ENCODE results near the gene CA12.
"Not testable (repeated sequence)": the region's sequence is repeated elsewhere in the genome, so short reads cannot be mapped to it uniquely, and the experiment has no call there.

The CA12 gene

GRCh38 chr15:63321462-63321861, 60.2 kb downstream of the CA12 start:
- no peak overlapping the region for H3K4me3 ChIP-seq (ENCODE audit: severe bottlenecking)
- no peak for TF ChIP-seq CTCF (IDR thresholded peaks at IDR 0.05; ENCODE audit: poor library complexity, severe bottlenecking)
- no peaks in the 10 kb centered on the region for H3K4me1 ChIP-seq (ENCODE audit: insufficient read depth, poor library complexity, severe bottlenecking)
- DNase-seq (ENCODE audit: low spot score), result no peak
- no peak overlapping the region for H3K27ac ChIP-seq (ENCODE audit: poor library complexity, severe bottlenecking)
- no peaks in the 10 kb centered on the region for H3K27me3 ChIP-seq (ENCODE audit: insufficient read depth, poor library complexity, severe bottlenecking)
- no peaks in the 10 kb centered on the region for H3K9me3 ChIP-seq (ENCODE audit: severe bottlenecking)
- peaks cover 6% of the 10 kb centered on the region; the same call in 1 of the 2 replicates for H3K36me3 ChIP-seq (ENCODE audit: low read depth)
- no peak for ATAC-seq (ENCODE audit: low read depth)

GRCh38 chr15:63320981-63321380, 60.7 kb downstream of the CA12 start:
- not testable (repeated sequence) for ATAC-seq (ENCODE audit: low read depth); DNase-seq (ENCODE audit: low spot score)

GRCh38 chr15:63320446-63320845, 61.2 kb downstream of the CA12 start:
- not testable (repeated sequence) for H3K4me3 ChIP-seq (ENCODE audit: severe bottlenecking); ATAC-seq (ENCODE audit: low read depth); H3K9me3 ChIP-seq (ENCODE audit: severe bottlenecking); H3K27ac ChIP-seq (ENCODE audit: poor library complexity, severe bottlenecking); DNase-seq (ENCODE audit: low spot score); H3K27me3 ChIP-seq (ENCODE audit: insufficient read depth, poor library complexity, severe bottlenecking); H3K4me1 ChIP-seq (ENCODE audit: insufficient read depth, poor library complexity, severe bottlenecking); H3K36me3 ChIP-seq (ENCODE audit: low read depth)

More at GRCh38 chr15:63320981-63321380, 60.7 kb downstream of the CA12 start:
- not testable (repeated sequence) for H3K27me3 ChIP-seq (ENCODE audit: insufficient read depth, poor library complexity, severe bottlenecking); H3K9me3 ChIP-seq (ENCODE audit: severe bottlenecking); H3K36me3 ChIP-seq (ENCODE audit: low read depth); H3K4me1 ChIP-seq (ENCODE audit: insufficient read depth, poor library complexity, severe bottlenecking); H3K4me3 ChIP-seq (ENCODE audit: severe bottlenecking); H3K27ac ChIP-seq (ENCODE audit: poor library complexity, severe bottlenecking)

GRCh38 chr15:63319065-63319464, 62.6 kb downstream of the CA12 start:
- Histone ChIP-seq H3K27ac (ENCODE audit: poor library complexity, severe bottlenecking) (no peak overlapping the region), H3K4me3 (ENCODE audit: severe bottlenecking) (no peak overlapping the region)

DNA sequence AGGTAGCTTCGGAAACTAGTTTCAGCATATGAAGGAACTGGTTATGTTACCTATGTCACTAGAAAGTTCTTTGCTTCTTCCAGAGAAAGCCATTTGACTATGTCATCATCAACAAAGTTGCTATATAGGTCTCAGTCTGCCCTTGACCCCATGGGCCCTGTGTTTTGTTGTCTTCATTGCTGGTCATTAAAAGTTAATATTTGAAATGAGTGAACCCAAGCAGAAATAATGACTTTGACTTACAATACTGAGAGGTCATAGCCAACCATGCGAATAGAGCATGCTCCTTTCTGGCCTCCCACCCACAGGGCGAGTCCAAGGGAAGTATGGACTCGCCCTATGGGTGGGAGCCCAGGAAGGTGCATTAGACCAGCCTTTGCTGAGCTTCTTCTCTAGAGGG, 63.3 kb downstream of the CA12 start:
- ATAC-seq (ENCODE audit: low read depth), result no peak
- no peak overlapping the region for H3K4me3 ChIP-seq (ENCODE audit: severe bottlenecking)

More at GRCh38 chr15:63319065-63319464, 62.6 kb downstream of the CA12 start:
- peaks cover 4% of the 10 kb centered on the region; the same call in 1 of the 2 replicates for H3K36me3 ChIP-seq (ENCODE audit: low read depth)
- H3K4me1 ChIP-seq (ENCODE audit: insufficient read depth, poor library complexity, severe bottlenecking), result no peaks in the 10 kb centered on the region
- H3K27me3 ChIP-seq (ENCODE audit: insufficient read depth, poor library complexity, severe bottlenecking), result no peaks in the 10 kb centered on the region
- no peak for TF ChIP-seq CTCF (IDR thresholded peaks at IDR 0.05; ENCODE audit: poor library complexity, severe bottlenecking)
- H3K9me3 ChIP-seq (ENCODE audit: severe bottlenecking), result no peaks in the 10 kb centered on the region
- ATAC-seq (ENCODE audit: low read depth) (no peak), DNase-seq (ENCODE audit: low spot score) (no peak)

More for the DNA sequence above, 63.3 kb downstream of the CA12 start:
- no peaks in the 10 kb centered on the region for H3K9me3 ChIP-seq (ENCODE audit: severe bottlenecking)
- DNase-seq (ENCODE audit: low spot score), result no peak
- H3K4me1 ChIP-seq (ENCODE audit: insufficient read depth, poor library complexity, severe bottlenecking), result no peaks in the 10 kb centered on the region
- no peak overlapping the region for H3K27ac ChIP-seq (ENCODE audit: poor library complexity, severe bottlenecking)
- no peaks in the 10 kb centered on the region for H3K36me3 ChIP-seq (ENCODE audit: low read depth)
- H3K27me3 ChIP-seq (ENCODE audit: insufficient read depth, poor library complexity, severe bottlenecking), result no peaks in the 10 kb centered on the region
- TF ChIP-seq CTCF (IDR thresholded peaks at IDR 0.05; ENCODE audit: poor library complexity, severe bottlenecking), result no peak
